Renal pelvis (tissue), 4 donors: ENCODE data around the gene ABLIM3. TPM values are rescaled to one million over a fixed set of nuclear protein-coding genes. Genes with fewer than 3 reads are reported as not detected.
"Not testable (repeated sequence)": the region's sequence is repeated elsewhere in the genome, so short reads cannot be mapped to it uniquely, and the experiment has no call there.

ENCODE experiments used
- DNase-seq: peaks from one replicate; pipeline ENCODE4 v3.0.0-alpha.2; 2013
- polyA plus RNA-seq, 3 donors: library from polyadenylated mRNA; unstranded; fragments of 120-200 nt; gene quantifications; one replicate each; pipeline ENCODE4 v1.2.1, GENCODE V29; 2013; ENCODE audit not compliant: insufficient read length in 3 of 3

ABLIM3 gene
- polyA plus RNA-seq, 3 donors, result 1.1 to 1.3 (median 1.3) TPM

GRCh38 chr5:149186506-149186905 lies 45.2 kb downstream of the ABLIM3 start:
- DNase-seq, result no peak

GRCh38 chr5:149187617-149188016 lies 46.3 kb downstream of the ABLIM3 start:
- DNase-seq, result not testable (repeated sequence)

GRCh38 chr5:149188383-149188782 lies 47.1 kb downstream of the ABLIM3 start:
- DNase-seq, result no peak

- DNase-seq, result no peak
These were observed 54.1 kb downstream of the ABLIM3 start for GRCh38 chr5:149195337-149195887.

GRCh38 chr5:149195962-149196361 lies 54.7 kb downstream of the ABLIM3 start:
- no peak for DNase-seq

GRCh38 chr5:149198148-149198547 lies 56.9 kb downstream of the ABLIM3 start:
- DNase-seq, result no peak

- no peak for DNase-seq
These were observed 59.1 kb downstream of the ABLIM3 start for GRCh38 chr5:149200355-149200754.

- no peak for DNase-seq
These were observed 59.9 kb downstream of the ABLIM3 start for GRCh38 chr5:149201121-149201637.

- no peak for DNase-seq
These were observed 61.7 kb downstream of the ABLIM3 start for GRCh38 chr5:149202910-149203451.

- no peak for DNase-seq
These were observed 62.7 kb downstream of the ABLIM3 start for GRCh38 chr5:149203921-149204441.

GRCh38 chr5:149205625-149206523 lies 64.6 kb downstream of the ABLIM3 start:
- DNase-seq, result no peak

- DNase-seq, result no peak
These were observed 65.3 kb downstream of the ABLIM3 start for GRCh38 chr5:149206524-149207141.

GRCh38 chr5:149207831-149208230 lies 66.5 kb downstream of the ABLIM3 start:
- no peak for DNase-seq

- no peak for DNase-seq
These were observed 68.9 kb downstream of the ABLIM3 start for GRCh38 chr5:149210225-149210624.

- no peak for DNase-seq
These were observed 69.7 kb downstream of the ABLIM3 start for GRCh38 chr5:149210968-149211490.

- DNase-seq, result no peak
These were observed 70.3 kb downstream of the ABLIM3 start for GRCh38 chr5:149211566-149211965.

GRCh38 chr5:149212198-149212951 lies 71.1 kb downstream of the ABLIM3 start:
- DNase-seq, result no peak

- no peak for DNase-seq
These were observed 72.1 kb downstream of the ABLIM3 start for GRCh38 chr5:149213264-149213880.

- DNase-seq, result no peak
These were observed 74.3 kb downstream of the ABLIM3 start for GRCh38 chr5:149215478-149216090.

- no peak for DNase-seq
These were observed 75.2 kb downstream of the ABLIM3 start for GRCh38 chr5:149216496-149216895.
